GM21515 (cell line): Measurements from ENCODE around the gene TBCE.
"Not testable (repeated sequence)": the region's sequence is repeated elsewhere in the genome, so short reads cannot be mapped to it uniquely, and the experiment has no call there.

Experiments used
- ATAC-seq: cut with Tn5 transposase; IDR thresholded peaks from one replicate; pipeline ENCODE4 v1.9.1; 2021; ENCODE audit not compliant: unreplicated experiment

The TBCE gene

GRCh38 chr1:235450886-235451483 is 83.8 kb downstream of the TBCE start:
- ATAC-seq: no peak

DNA sequence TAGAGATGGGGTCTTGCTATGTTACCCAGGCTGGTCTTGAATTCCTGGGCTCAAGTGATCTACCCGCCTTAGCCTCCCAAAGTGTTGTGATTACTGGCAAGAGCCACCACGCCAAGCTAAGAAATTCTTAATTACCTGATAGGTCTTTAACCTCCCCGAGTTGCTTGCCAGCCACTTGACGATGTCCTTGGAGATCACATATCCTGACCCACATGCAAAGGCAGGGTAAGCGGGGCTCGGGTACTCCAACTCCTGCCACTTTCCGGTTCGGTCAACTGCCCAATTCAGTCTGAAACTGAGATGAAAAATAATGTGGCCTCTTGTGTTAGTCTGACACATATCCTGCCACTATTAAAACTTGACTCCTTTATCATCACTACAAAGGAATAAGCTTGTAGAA is 86.8 kb downstream of the TBCE start:
- ATAC-seq: no peak

GRCh38 chr1:235455097-235455496 is 87.9 kb downstream of the TBCE start:
- no peak for ATAC-seq

- ATAC-seq: no peak
Observed at GRCh38 chr1:235455823-235456222, 88.6 kb downstream of the TBCE start.

DNA sequence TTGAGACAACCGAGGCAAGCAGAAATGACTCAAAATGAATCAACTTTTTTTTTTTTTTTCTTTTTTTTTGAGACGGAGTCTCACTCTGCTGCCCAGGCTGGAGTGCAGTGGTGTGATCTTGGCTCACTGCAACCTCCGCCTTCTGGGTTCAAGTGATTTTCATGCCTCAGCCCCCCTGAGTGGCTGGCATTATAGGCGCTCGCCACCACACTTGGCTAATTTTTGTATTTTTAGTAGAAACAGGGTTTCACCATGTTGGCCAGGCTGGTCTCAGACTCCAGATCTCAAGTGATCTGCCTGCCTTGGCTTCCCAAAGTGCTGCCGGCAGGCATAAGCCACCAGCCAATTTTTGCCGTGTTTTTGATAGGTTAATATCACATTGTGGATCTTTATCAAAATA is 90.6 kb downstream of the TBCE start:
- not testable (repeated sequence) for ATAC-seq

DNA sequence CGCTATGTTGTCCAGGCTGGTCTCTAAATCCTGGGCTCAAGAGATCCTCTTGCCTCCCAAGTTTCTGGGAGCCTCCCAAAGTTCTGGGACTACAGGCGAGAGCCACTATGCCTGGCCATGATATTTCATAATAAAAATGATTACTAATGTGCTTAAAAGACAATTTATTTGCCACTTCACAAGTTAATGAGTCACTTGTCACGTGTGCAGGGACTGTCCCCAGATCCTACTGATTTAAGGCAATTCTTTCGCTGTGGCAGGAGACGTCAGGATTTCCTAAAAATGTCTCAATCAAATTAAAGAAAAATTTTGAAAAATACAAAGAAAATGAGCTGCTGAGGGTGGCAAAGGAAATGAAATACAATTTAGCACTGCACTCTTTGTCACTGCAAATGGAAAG is 93.5 kb downstream of the TBCE start:
- no peak for ATAC-seq

GRCh38 chr1:235461954-235462353 is 94.7 kb downstream of the TBCE start:
- ATAC-seq: no peak

DNA sequence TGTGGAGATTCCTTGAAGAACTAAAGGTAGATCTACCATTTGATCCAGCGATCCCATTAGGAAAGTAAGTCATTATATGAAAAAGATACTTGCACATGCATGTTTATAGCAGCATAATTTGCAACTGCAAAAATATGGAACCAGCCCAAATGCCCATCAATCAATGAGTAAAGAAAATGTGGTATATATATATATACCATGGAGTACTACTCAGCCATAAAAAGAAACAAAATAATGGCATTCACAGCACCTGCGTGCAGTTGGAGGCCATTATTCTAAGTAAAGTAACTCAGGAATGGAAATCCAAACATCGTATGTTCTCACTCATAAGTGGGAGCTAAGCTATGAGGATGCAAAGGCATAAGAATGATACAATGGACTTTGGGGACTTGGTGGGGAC is 95.6 kb downstream of the TBCE start:
- ATAC-seq: not testable (repeated sequence)

- no peak for ATAC-seq
Observed at GRCh38 chr1:235465066-235465465, 97.8 kb downstream of the TBCE start.

- ATAC-seq: no peak
Observed at GRCh38 chr1:235468004-235468403, 100.8 kb downstream of the TBCE start.

GRCh38 chr1:235468970-235469369 is 101.7 kb downstream of the TBCE start:
- no peak for ATAC-seq

- not testable (repeated sequence) for ATAC-seq
Observed at GRCh38 chr1:235469897-235470296, 102.7 kb downstream of the TBCE start.

GRCh38 chr1:235470741-235471439 is 103.7 kb downstream of the TBCE start:
- no peak for ATAC-seq

- no peak for ATAC-seq
Observed at GRCh38 chr1:235473806-235474205, 106.6 kb downstream of the TBCE start.

DNA sequence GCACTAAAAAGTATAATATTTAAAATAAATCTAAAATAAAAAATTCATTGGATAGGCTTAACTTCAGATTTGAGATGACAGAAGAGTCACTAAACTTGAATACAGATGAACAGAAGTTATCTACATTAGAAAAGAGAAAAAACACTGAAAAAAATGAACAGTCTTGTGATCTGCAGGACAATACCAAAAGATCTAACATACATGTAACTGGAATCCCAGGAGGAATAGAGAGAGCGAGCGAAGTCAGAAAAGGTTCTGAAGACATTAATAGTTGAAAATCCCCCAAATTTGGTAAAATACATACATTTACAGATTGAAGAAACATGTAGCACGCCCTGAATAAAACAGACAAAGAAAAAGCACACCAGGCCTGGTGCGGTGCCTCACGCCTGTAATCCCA is 115.9 kb downstream of the TBCE start:
- ATAC-seq: no peak

- ATAC-seq: no peak
Observed at GRCh38 chr1:235485558-235485957, 118.3 kb downstream of the TBCE start.

DNA sequence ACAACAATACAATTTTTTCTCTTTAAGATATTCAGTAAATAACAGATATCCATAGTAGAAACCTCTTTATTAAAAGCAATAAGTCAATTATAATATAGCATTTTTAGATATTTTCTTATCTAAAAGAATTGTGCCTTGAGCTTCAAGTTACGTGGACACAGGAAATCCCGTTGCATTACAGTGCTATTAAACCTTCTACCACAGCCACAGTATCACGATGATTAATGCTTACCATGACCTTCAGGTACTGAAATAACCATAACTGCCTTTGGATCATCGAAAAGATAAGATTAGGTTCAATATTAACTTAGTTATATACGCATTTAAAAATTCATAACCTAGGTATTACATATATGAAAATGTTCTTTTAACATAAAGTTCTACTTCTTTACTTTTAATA is 119.1 kb downstream of the TBCE start:
- ATAC-seq: no peak

GRCh38 chr1:235491644-235492043 is 124.4 kb downstream of the TBCE start:
- no peak for ATAC-seq

- ATAC-seq: no peak
Observed at GRCh38 chr1:235494531-235494930, 127.3 kb downstream of the TBCE start.

DNA sequence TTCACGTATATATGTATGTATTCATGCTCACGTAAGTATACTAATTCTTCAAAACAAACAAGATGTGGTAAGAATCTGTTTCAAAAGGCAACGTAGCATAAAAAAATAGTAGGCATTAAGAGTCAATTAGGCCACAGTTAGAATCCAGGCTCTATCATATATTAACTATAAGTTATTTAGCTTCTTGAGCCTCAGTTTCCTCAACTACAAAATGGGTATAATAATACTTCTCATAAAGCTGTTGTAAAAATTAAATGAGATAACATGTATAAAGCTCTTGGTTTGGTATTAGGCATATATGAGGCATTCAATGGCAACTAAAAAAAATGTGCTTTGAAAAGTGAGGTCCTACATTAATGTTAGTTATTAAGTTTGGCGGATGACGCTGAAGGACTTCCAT is 127.8 kb downstream of the TBCE start:
- ATAC-seq: no peak

- no peak for ATAC-seq
Observed at GRCh38 chr1:235495551-235495950, 128.3 kb downstream of the TBCE start.

GRCh38 chr1:235500971-235501540 is 133.8 kb downstream of the TBCE start:
- no peak for ATAC-seq
